HG03039 (cell line): ENCODE data around the gene CTSD.

Experiments used
- ATAC-seq: cut with Tn5 transposase; IDR thresholded peaks from one replicate; pipeline ENCODE4 v1.9.1; 2021; ENCODE audit warnings: mild to moderate bottlenecking, moderate library complexity; ENCODE audit not compliant: unreplicated experiment

CTSD gene

DNA sequence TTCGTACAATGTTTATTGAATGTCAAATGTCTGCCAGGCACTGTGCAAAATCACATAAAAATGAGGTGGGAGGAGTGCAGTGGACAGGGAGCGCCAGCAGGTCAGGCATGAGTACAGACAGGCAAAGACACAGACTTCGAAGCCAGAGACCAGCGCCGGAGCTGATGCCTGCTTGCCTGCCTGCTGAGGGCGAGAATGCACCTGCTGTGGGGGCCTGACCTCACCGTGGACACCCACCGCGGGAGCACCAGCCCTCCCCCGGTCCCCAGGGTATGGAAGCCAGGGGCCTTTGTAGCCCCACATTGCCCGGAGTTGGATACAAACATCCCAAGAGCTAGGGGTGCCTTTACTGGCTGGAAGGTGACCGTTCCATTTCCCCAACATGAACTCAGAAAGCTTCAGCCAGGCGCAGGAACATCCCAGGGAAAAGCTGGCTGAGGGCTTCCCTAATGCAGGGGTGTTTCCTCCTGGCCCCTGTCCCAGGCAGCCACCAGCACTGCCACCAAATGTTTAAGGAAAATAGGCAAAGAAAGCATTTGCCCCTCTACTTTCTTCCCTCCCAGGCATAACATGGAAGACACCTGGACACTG is 31.2 kb downstream of the CTSD start:
- ATAC-seq, result no peak

DNA sequence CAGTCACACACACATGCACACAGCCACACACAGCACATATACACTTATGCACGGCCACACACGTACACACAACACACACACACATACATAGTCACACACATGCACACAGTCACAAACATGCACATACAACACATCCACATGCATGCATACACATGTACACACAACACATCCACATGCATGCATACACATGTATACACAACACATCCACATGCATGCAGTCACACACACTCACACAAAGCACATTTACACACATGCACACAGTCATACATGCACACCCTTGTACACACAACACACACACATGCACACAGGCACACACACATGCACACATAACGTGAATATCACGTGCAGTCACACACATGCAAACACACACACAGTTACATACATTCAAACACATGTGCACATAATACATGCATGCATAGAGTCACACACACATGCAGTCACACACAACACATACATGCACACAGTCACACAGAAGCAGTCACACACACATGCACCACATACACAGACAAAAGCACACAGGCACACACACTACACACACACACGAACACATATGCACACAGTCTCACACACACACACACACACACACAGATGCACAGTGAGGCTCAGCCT is 32.2 kb downstream of the CTSD start:
- no peak for ATAC-seq

DNA sequence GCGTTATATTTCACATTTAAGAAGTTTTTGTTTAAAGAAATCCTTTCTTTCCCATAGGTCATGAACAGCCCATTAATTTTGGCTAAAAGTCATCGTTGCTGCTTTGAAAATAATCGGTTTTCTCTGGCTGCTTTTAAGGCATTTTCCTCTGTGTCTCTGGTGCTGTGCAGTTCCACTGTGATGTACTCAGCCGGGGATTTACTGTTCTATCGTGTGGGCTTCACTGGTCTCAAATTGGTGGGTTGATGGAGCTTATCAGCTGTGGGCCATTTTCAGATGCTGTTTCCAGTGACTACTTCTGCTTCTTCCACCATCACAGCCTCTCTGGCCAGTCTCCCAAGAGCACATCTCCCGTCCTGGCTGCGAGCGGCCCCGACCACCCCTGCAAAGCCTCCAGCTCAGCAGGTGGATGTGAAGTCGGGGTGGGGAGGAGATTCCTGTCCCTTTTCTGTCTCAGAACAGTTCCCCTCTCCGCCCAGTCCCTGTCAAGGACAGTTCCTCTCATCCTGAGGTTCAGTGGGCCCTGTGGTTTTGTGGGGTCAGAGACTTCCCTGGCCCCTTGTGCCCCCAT is 33.6 kb downstream of the CTSD start:
- no peak for ATAC-seq

DNA sequence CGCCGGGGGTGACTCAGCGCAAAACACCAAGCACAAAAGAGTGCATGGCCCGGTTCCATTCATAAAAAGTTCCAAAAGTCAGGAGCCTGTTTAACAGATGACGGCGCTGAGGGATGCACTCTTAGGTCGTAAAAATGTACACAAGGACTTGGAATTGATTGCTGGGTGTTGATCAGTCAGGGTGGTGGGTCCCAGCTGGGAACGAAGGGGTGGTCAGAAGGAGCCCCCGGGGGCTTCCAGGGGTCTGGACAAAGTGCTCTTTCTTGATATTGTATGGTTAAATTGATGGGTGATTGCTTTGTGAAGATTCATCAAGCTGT is 34.1 kb downstream of the CTSD start:
- no peak for ATAC-seq

DNA sequence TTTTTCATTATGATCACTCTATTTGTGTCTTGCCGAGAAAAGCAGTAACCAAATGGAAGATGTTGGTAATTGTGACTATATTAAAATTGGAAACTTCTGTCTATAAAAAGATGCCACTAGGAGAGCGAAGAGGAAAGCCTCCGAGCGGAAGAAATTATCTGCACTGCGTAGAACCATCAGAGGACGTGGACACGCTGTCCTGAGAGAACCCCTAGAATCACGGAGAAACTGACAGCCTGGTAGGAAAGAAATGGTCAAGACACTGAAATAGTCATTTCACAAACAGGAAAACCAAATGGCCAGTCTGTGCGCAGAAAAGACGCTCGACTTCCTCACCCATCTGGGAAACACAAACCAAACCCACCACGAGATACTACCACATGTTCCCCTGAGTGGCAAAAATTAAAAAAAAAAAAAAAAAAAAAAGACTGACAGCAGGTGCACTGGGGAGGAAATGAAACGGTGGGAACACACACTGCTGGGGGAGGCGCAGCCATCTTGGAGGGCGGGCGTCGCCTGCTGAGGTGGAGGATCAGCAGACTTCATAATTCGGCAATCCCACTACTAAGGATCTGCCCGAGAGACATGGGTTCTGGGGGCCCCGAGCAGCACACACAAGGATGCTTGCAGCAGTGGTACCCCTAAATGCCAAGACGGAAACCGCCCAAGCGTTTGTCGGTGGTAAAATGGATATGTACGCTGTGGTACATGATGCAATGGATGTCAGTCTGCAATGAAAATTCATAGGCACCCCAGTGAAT is 34.6 kb downstream of the CTSD start:
- no peak for ATAC-seq

DNA sequence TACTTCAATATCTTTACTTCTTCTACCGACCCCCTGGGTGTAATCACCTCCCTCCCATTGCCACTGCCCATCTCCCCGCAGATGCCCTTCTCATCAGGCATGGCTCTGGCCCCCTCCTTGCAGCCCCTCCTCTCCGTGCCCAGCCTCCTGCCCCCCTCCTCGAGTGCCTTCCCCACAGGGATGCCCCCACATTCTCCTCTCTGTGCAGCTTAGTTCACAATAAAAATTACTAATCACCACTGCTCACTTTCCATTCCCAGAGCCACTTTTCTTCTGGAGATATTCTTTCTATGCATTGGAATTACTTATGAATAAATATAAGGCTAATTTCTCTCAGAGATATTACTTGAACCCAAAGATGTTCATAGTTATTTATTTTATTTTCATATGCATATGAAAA is 35.4 kb downstream of the CTSD start:
- ATAC-seq, result no peak

DNA sequence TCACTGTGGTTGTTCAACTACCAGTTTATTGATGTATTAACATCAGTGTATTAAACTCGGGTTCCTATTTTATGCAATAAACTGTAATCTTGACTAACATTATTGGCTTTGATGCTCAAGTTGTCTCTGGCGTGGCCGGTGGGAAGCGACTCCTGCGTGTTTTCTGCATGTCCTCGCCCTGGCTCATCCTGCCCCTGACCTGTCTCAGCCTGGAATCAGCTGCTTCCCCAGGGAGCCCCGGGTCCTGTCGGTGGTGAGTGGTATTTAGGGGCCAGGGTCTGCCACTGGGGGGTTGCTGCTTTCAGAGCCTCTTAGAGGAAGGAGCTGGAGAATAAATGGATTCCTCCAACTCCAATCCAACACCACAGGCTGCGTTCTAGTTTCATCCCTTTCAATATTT is 35.9 kb downstream of the CTSD start:
- no peak for ATAC-seq

DNA sequence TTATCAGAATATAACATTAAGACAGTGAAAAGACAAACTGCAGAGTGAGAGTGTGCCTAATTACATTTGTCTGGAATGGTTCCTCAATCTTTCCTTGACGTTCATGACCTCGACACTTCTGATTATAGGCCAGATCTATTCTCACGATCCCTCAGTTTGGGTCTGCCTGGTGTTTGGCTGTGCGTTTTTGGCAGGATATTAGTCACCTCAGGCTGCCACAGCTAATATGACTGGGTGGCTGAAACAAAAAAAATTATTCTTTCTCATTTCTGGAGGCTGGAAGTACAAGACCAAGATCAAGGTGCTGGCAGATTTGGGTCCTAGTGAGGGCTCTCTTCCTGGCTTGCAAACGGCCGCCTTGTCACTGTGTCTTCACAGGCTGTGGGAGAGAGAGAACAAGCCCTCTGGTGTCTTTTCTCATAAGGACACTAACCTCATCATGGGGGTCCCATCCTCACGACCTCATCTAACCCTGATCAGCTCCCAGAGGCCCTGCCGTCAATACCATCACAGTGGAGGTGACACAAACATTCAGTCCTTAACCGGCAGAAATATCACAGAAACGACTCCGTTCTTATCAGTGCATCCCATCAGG is 36.5 kb downstream of the CTSD start:
- no peak for ATAC-seq

DNA sequence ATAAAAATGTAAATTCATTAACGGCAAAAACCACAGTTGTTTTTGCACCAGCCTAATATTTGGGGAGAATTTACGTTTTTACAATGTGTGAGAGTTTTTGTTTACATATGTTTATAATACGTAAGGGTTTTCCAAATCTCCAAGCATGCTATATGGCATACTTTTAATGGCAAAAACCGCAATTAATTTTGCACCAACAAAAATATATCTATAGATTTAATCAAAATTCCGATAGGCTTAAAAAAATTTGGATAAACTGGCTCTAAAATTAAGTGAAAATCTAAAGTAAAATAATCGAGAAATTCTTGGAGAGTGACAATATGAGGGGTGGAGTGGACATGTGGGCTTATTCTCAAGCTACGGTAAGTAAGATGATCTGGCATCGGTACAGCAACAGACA is 43.9 kb downstream of the CTSD start:
- ATAC-seq, result no peak

DNA sequence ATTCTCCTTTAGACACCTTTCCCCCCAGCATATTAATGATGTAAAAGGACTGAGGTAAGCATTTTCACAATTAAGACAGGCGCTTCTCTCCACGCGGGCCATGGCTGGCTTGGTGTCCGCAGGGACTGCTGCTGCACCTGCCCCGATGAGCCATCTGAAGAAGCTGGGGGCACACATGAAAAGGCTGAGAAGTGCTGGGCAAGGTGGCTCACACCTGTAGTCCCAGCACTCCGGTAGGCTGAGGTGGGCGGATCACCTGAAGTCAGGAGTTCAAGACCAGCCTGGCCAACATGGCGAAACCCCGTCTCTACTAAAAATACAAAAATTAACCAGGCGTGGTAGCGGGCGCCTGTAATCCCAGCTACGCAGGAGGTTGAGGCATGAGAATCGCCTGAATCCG is 45.4 kb downstream of the CTSD start:
- ATAC-seq, result no peak

DNA sequence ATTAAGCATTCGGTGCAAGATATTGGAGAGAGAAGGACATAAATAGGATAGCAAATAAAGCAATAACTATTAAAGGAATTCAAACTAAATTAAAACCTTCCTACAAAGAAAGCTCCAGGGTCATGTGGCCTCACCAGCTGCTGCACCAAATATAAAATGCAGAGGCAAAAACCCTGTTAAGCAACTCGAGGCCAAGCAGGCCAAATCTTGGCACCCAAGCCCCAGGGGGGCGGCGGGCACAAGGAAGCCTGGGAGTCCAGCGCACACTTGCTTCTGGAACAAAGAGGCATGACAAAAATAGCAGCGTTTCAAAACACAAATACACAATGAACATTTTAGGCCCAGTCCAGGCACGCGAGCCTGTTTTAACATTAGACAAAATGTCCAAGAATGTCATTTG is 46.0 kb downstream of the CTSD start:
- ATAC-seq, result no peak

DNA sequence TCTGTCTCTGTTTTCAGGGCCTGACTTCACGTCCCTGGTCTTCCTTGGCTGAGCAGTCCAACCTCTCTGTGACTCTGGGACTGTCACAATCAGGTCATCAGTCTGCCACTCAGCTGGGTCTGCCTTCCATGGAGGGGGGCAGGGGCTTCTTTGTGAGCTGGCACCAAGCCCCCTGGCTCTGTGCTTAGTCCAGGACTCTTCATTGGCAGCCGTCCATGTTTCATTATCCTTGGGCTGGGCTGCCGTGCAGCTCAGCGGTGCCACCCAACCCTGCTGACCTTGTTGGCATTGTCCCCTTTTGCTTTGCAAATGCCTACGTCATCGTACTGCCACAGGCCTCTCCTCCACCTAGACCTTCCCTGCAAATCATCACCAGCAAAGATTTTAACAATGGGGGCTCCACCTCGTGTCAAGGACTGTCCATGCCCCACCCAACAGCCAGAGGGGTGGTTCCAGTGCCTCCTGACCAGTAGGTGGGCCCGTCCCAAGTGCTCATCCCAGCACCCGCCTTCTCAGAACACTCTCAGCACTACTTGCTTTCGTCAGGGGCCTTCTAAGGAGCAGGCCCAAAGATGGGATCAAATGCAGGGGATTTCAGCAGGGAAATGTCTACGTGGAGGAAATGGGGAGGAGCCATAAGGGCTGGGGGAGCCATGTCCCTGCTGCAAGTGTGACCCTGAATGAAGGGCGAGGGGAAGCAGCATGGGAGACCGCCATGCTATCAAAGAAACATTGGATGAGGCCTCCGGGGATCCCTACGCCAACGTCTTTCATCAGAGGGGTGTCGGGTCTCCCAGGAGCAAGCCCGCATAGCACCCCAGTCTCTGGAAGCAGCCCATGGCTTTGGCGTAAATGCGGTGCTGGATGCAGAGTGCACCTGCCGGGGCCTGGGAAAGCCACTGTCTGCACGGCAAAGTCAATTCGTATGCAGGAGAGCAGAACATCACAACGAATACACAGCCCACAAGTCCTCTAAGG is 48.5 kb downstream of the CTSD start:
- no peak for ATAC-seq

DNA sequence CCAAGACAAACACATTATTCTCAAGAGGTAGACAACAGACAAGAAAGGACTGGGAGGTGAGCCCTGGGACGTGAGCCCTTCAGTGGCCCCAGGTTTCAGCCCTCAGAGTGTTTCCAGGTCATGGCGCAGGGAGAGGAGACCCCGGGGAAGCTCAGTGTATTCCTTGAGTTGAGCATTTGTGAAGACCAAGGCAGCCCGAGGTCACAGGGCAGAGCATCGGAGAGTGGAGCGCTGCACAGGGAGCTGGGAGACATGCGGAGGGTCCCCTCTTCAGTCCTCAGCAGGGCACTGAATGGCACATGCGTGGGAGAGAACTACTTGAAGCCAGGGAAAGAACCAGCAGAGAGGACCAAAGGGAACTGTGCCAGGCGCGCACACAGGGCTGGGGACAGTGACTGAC is 55.0 kb downstream of the CTSD start:
- ATAC-seq, result no peak

DNA sequence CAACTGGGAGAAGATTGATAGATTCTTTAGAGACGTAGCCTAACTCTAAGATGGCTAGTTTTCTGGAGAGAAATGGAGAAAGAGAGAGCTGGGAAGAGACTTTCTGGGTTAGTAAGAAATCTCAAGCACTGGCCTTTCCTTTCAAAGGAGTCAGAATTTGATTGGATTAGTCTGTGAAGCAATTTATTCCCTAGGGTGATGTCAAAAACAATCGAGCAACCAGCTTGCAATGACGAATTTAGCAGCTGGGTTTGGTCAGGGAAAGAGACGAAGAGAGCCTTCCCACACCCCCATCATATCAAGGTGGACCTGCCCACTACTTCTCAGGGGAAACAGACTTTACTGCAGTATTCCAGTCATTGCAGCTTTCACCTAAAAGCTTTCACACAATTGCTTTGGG is 56.0 kb downstream of the CTSD start:
- ATAC-seq, result no peak

DNA sequence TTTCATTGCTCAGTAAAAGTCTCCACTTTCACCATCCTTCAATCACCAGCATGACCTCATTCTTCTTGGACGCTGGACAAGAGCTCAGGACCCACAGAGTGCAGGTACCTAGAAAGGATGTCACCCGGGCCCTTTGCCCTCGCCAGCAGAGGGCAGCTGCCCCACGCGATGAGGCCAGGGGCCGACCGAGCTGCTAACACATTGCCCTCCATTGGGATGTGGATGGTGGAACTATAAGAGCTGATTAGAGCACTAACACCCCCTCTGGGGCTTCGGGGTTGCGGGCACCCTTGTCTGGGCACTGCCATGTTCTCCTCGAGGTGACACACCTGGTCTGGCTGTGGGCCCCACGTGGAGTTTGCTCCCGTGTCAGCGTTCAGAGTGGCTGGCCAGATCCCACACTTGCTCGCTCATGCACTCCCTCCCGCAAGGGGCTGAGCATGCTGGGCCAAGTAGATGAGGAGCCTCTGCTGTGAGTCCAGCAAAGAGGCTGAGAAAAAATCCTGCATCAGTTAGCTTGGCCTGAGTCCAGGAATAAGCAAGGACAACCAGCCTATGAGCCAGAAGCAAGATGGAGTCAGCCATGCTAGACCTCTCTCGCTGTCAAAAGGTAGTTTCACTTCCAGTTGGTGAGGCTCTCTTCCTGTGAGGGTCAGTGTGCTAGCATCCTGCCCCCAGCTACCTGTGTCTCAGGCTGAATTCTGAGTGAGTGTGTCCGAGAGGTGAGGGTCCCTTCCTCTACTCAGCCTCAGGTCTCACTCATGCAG is 56.9 kb downstream of the CTSD start:
- ATAC-seq, result no peak

DNA sequence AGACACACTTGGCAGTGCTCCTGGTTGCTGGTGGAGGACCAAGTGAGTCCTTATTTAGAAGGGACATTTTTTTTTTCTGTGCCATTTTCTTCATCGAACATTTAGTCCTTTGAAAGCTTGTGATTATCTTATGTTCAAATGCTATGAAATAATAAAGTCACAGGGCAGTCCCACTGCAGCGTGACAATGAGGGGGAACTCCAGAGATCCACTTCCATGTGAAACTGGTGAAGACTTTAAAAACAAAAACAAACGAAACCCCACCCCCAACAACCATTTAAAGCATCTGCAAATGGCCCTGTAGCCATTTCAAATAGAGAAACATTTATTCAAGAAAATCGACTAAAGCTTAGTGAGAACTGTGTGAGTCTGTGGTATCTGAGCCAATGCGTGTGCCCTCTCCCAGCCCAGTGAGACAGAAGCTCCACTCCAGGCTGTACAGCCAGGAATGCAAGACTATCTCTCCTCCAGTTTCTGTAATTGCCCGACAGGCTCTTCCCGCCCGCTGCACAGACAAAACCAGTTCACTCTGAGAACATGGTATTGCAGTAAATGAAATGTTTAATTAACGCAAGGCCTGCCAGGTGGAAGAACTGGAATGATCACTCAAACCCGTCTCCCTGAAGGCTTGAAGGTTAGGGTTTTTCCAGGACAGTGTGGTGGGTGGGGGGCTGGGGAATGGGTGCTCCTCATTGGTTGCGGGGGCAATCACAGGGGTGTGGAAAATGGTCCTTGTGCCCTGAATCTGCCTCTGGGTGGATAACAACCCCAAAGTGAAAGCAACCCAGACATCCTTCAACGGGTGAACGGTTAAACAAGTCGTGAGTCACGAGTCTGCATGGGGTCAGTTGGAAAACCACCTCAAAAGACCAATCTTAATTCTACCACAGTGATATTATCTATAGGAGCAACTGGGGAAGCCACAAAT is 58.3 kb downstream of the CTSD start:
- ATAC-seq, result no peak

DNA sequence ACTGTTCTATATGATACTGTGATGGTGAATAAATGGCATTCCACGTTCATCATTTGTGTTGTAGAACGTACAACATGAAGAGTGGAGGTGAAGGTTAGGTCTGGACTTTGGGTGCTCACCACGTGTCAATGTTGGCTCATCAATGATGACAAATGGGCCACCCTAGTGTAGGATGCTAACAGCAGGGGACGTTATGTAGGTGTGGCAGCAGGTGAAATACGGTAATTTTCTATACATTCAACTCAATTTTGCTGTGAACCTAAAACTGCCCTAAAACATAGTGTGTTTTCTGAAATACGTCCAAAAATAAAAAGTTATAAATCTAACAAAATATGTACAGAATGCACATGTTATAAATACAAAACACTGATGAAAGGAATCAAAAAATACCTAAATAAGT is 60.6 kb downstream of the CTSD start:
- no peak for ATAC-seq
